Stomach smooth muscle (tissue), 2 donors: ENCODE results near the gene MYBPC1.
"Not testable (repeated sequence)": the region's sequence is repeated elsewhere in the genome, so short reads cannot be mapped to it uniquely, and the experiment has no call there.

Source experiments
- H3K27ac ChIP-seq: one replicate; pipeline ENCODE4 v1.7.0; 2013; ENCODE audit warnings: mild to moderate bottlenecking, low read length, inconsistent platforms
- H3K27me3 ChIP-seq, 2 donors: one replicate each; pipeline ENCODE4 v1.7.0; 2013; ENCODE audit warnings: low read length in 2 of 2; ENCODE audit not compliant: insufficient read depth in 2 of 2, control insufficient read depth in 1 of 2
- H3K36me3 ChIP-seq, 2 donors: one replicate each; pipeline ENCODE4 v1.7.0; 2013; ENCODE audit warnings: low read length in 2 of 2; ENCODE audit not compliant: control insufficient read depth in 2 of 2, insufficient read depth in 2 of 2
- H3K4me1 ChIP-seq: one replicate; pipeline ENCODE4 v1.7.0; 2013; ENCODE audit warnings: low read length; ENCODE audit not compliant: control insufficient read depth, insufficient read depth
- H3K4me3 ChIP-seq, 2 donors: one replicate each; pipeline ENCODE4 v1.7.0; 2013; ENCODE audit warnings: low read length in 2 of 2
- H3K9ac ChIP-seq, 2 donors: one replicate each; pipeline ENCODE4 v1.7.0; 2013; ENCODE audit warnings: low read length in 2 of 2, mild to moderate bottlenecking in 1 of 2
- H3K9me3 ChIP-seq, 2 donors: one replicate each; pipeline ENCODE4 v1.7.0; 2013; ENCODE audit warnings: low read length in 2 of 2; ENCODE audit not compliant: control insufficient read depth in 2 of 2
- donor health status: healthy.
- donor health status: Pancreatic carcinoma.

Gene MYBPC1

DNA sequence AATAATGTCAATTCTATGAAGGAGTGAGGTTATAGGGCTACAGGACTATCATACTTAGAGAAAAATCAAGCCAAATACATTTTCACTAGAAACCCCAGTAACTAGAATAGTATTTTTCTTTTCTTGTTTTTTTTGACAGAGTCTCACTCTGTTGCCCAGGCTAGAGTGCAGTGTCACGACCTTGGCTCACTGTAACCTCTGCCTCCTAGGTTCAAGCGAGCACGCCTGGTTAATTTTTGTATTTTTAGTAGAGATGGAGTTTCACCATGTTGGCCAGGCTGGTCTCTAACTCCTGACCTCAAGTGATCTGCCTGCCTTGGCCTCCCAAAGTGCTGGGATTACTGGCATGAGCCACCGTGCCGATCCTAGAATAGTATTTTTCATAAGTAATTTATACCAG is 139.7 kb downstream of the MYBPC1 start:
- not testable (repeated sequence) for H3K27me3 ChIP-seq, H3K9me3 ChIP-seq, H3K9ac ChIP-seq, H3K4me1 ChIP-seq, H3K27ac ChIP-seq, H3K4me3 ChIP-seq
- peaks cover 11 to 13% of the 10 kb centered on the region in 2 donors for H3K36me3 ChIP-seq
